H1 (cell line): ENCODE results near the gene SIGLEC14. TPM values are rescaled to one million over a fixed set of nuclear protein-coding genes. Genes with fewer than 3 reads are reported as not detected.

Experiments used
- BCL11A ChIP-seq, 2 experiments: IDR thresholded peaks; one replicate each; pipeline ENCODE4 v1.6.1; 2011; ENCODE audit warnings: low read depth in 2 of 2, low read length in 2 of 2, mild to moderate bottlenecking in 2 of 2
- CHD2 ChIP-seq: IDR thresholded peaks from 2 replicates; pipeline ENCODE4 v1.6.1; 2012; ENCODE audit warnings: low read length, improper control_type of control experiment
- CREB1 ChIP-seq: IDR thresholded peaks from 2 replicates; pipeline ENCODE4 v1.6.1; 2012; ENCODE audit warnings: inconsistent platforms
- HDAC6 ChIP-seq: IDR thresholded peaks from one replicate; pipeline ENCODE4 v1.7.1; 2012; ENCODE audit warnings: low read depth, mild to moderate bottlenecking, inconsistent platforms, low read length, moderate library complexity
- JUN ChIP-seq: IDR thresholded peaks from 2 replicates; pipeline ENCODE4 v1.6.1; 2011; ENCODE audit warnings: low read depth, mild to moderate bottlenecking, improper control_type of control experiment, low read length
- KDM4A ChIP-seq: IDR thresholded peaks from one replicate; pipeline ENCODE4 v1.7.1; 2012; ENCODE audit warnings: low read depth, mild to moderate bottlenecking, moderate library complexity, low read length, inconsistent platforms; ENCODE audit not compliant: severe bottlenecking
- NANOG ChIP-seq: IDR thresholded peaks from 2 replicates; pipeline ENCODE4 v1.6.1; 2011; ENCODE audit warnings: low read length, low read depth, mild to moderate bottlenecking, inconsistent platforms; ENCODE audit not compliant: insufficient read depth, poor library complexity, severe bottlenecking
- NRF1 ChIP-seq: IDR thresholded peaks from 2 replicates; pipeline ENCODE4 v1.6.1; 2011; ENCODE audit warnings: mild to moderate bottlenecking, low read depth, low read length, improper control_type of control experiment
- PHF8 ChIP-seq: fragments of 200-600 bp; sonication (generic); conservative IDR thresholded peaks from 2 replicates; pipeline ENCODE4 v1.7.1; 2012; ENCODE audit warnings: low read depth, mild to moderate bottlenecking, inconsistent platforms, low read length, moderate library complexity
- RAD21 ChIP-seq, 2 experiments: IDR thresholded peaks in 1 of 2; conservative IDR thresholded peaks in 1 of 2; 2 replicates each; pipeline ENCODE4 v1.6.1; 2011; ENCODE audit warnings: low read depth in 2 of 2, low read length in 2 of 2, improper control_type of control experiment in 1 of 2, inconsistent platforms in 1 of 2, mild to moderate bottlenecking in 1 of 2, moderate library complexity in 1 of 2
- RBBP5 ChIP-seq: IDR thresholded peaks from 2 replicates; pipeline ENCODE4 v1.7.1; 2012; ENCODE audit warnings: low read depth, mild to moderate bottlenecking, inconsistent platforms, low read length, moderate library complexity, borderline replicate concordance
- SAP30 ChIP-seq: fragments of 300-600 bp; sonication (generic); IDR thresholded peaks from 2 replicates; pipeline ENCODE4 v1.7.1; 2012; ENCODE audit warnings: low read length, moderate library complexity, mild to moderate bottlenecking, inconsistent platforms; ENCODE audit not compliant: insufficient read depth, insufficient replicate concordance
- SIN3A ChIP-seq, 2 experiments: IDR thresholded peaks in 1 of 2; conservative IDR thresholded peaks in 1 of 2; 2 replicates each; pipeline ENCODE4 v1.6.1; 2011 to 2012; ENCODE audit warnings: low read length in 2 of 2, improper control_type of control experiment in 1 of 2, low read depth in 1 of 2, mild to moderate bottlenecking in 1 of 2
- SIX5 ChIP-seq: IDR thresholded peaks from 2 replicates; pipeline ENCODE4 v1.6.1; 2011; ENCODE audit warnings: mild to moderate bottlenecking, low read depth, low read length
- ZNF274 ChIP-seq: IDR thresholded peaks from 2 replicates; pipeline ENCODE4 v1.7.0; 2012; ENCODE audit warnings: low read length, borderline replicate concordance; ENCODE audit errors: extremely low read depth
- polyA plus RNA-seq, 7 experiments: library from polyadenylated mRNA; depleted of rRNA in 3 of 7; stranded (reverse) in 5 of 7; unstranded in 2 of 7; fragments of >200 nt in 5 of 7; fragments of 200-250 nt in 2 of 7; gene quantifications; 1 replicate in 5 of 7; 2 replicates in 1 of 7; 4 replicates in 1 of 7; pipeline versions ENCODE4 v1.2.1 to v1.2.3, GENCODE V29; 2011 to 2013; ENCODE audit warnings: missing spikeins in 2 of 7, mixed read lengths in 2 of 7
- total RNA-seq: library from RNA; stranded (reverse); fragmentation: NEBNext Ultra II Directional; extraction: Animal tissue kit (Norgen Biotek cat#: 25700); gene quantifications from 2 replicates; pipeline ENCODE4 v1.2.1, GENCODE V29; 2021

Gene SIGLEC14
- total and polyA plus RNA-seq, 2 of the 8 experiments (the other 6 are each of a cell fraction or from before 2014, with no cell fraction given) = not detected

GRCh38 chr19:51593969-51594773 lies 52.5 kb downstream of the SIGLEC14 start (continued):
- TF ChIP-seq NANOG (no peak), RBBP5 (no peak), CHD2 (peak; percentile 67; the same call in 1 of the 2 replicates), KDM4A (peak; percentile 75), SAP30 (peak; percentile 90), NRF1 (peak; percentile 89), PHF8 (peak; percentile 15; the same call in 1 of the 2 replicates), BCL11A (IDR thresholded peaks at IDR 0.05; ENCODE audit: low read depth in 2 of 2, low read length in 2 of 2) (no peak), HDAC6 (no peak), RAD21 (IDR thresholded peaks at IDR 0.05 in 1 of 2, conservative IDR thresholded peaks at IDR 0.05 in 1 of 2; ENCODE audit: low read depth in 2 of 2, low read length in 2 of 2) (no peak), SIN3A (conservative IDR thresholded peaks at IDR 0.05 in 1 of 2, IDR thresholded peaks at IDR 0.05 in 1 of 2; ENCODE audit: low read depth in 1 of 2, low read length in 2 of 2) (peak; percentile 32 to 86; a peak in 2 of 4 replicates), SIX5 (peak; percentile 99), CREB1 (peak; percentile 89), JUN (no peak), ZNF274 (no peak)
